Trophoblast cell (in vitro differentiated cells and primary cell): ENCODE results near the gene CACNA2D2.

Source experiments
- DNase-seq, 2 donors: peaks; one replicate each; pipeline ENCODE4 v3.0.0-alpha.2; 2016
- H2AFZ ChIP-seq: 2 replicates; pipeline ENCODE4 v1.6.1; 2013; ENCODE audit warnings: low read length, moderate library complexity, mild to moderate bottlenecking; ENCODE audit not compliant: insufficient read depth, poor library complexity
- H2AK5ac ChIP-seq: 2 replicates; pipeline ENCODE4 v1.6.1; 2013; ENCODE audit warnings: mild to moderate bottlenecking, low read length
- H2BK120ac ChIP-seq: 2 replicates; pipeline ENCODE4 v1.6.1; 2013; ENCODE audit warnings: low read length, mild to moderate bottlenecking, moderate library complexity; ENCODE audit not compliant: insufficient read depth, poor library complexity
- H2BK12ac ChIP-seq: 2 replicates; pipeline ENCODE4 v1.6.1; 2013; ENCODE audit warnings: mild to moderate bottlenecking, low read length, moderate library complexity
- H2BK5ac ChIP-seq: 2 replicates; pipeline ENCODE4 v1.6.1; 2013; ENCODE audit warnings: low read length, low read depth, moderate library complexity, mild to moderate bottlenecking; ENCODE audit not compliant: poor library complexity
- H3K14ac ChIP-seq: 2 replicates; pipeline ENCODE4 v1.6.1; 2013; ENCODE audit warnings: mild to moderate bottlenecking, low read length
- H3K18ac ChIP-seq: 2 replicates; pipeline ENCODE4 v1.6.1; 2013; ENCODE audit warnings: mild to moderate bottlenecking, low read length
- H3K23ac ChIP-seq: 2 replicates; pipeline ENCODE4 v1.6.1; 2013; ENCODE audit warnings: low read length
- H3K27ac ChIP-seq: 2 replicates; pipeline ENCODE4 v1.5.1; 2013; ENCODE audit warnings: low read depth, mild to moderate bottlenecking, inconsistent platforms, low read length, moderate library complexity
- H3K27me3 ChIP-seq: 2 replicates; pipeline ENCODE4 v1.6.1; 2013; ENCODE audit warnings: inconsistent platforms, mild to moderate bottlenecking, low read length, moderate library complexity; ENCODE audit not compliant: insufficient read depth
- H3K36me3 ChIP-seq, 2 experiments: 1 replicate in 1 of 2; 2 replicates in 1 of 2; pipeline ENCODE4 v1.6.1; 2013; ENCODE audit warnings: low read length in 2 of 2, mild to moderate bottlenecking in 2 of 2, moderate library complexity in 1 of 2; ENCODE audit not compliant: insufficient read depth in 2 of 2, control insufficient read depth in 1 of 2
- H3K4ac ChIP-seq: 2 replicates; pipeline ENCODE4 v1.6.1; 2013; ENCODE audit warnings: low read depth, mild to moderate bottlenecking, low read length, moderate library complexity
- H3K4me1 ChIP-seq, 2 experiments: 1 replicate in 1 of 2; 2 replicates in 1 of 2; pipeline ENCODE4 v1.6.1; 2013; ENCODE audit warnings: low read length in 2 of 2, mild to moderate bottlenecking in 2 of 2, moderate library complexity in 1 of 2; ENCODE audit not compliant: insufficient read depth in 2 of 2, control insufficient read depth in 1 of 2
- H3K4me2 ChIP-seq: 2 replicates; pipeline ENCODE4 v1.6.1; 2013; ENCODE audit warnings: inconsistent platforms, mild to moderate bottlenecking, low read length, moderate library complexity
- H3K4me3 ChIP-seq: 2 replicates; pipeline ENCODE4 v1.5.1; 2013; ENCODE audit warnings: mild to moderate bottlenecking, low read depth, low read length, inconsistent platforms
- H3K79me1 ChIP-seq: one replicate; pipeline ENCODE4 v1.6.1; 2013; ENCODE audit warnings: low read length
- H3K79me2 ChIP-seq: 2 replicates; pipeline ENCODE4 v1.6.1; 2013; ENCODE audit warnings: low read length, mild to moderate bottlenecking; ENCODE audit not compliant: control insufficient read depth, insufficient read depth, poor library complexity
- H3K9ac ChIP-seq: 2 replicates; pipeline ENCODE4 v1.6.1; 2013; ENCODE audit warnings: mild to moderate bottlenecking, low read length
- H3K9me3 ChIP-seq: 2 replicates; pipeline ENCODE4 v1.6.1; 2013; ENCODE audit warnings: low read depth, mild to moderate bottlenecking, control low read depth, inconsistent platforms, low read length; ENCODE audit not compliant: insufficient read depth
- H4K12ac ChIP-seq: 2 replicates; pipeline ENCODE4 v1.6.1; 2013; ENCODE audit warnings: low read depth, mild to moderate bottlenecking, low read length, moderate library complexity
- H4K8ac ChIP-seq: 2 replicates; pipeline ENCODE4 v1.6.1; 2013; ENCODE audit warnings: low read depth, mild to moderate bottlenecking, low read length, moderate library complexity
- H4K91ac ChIP-seq: one replicate; pipeline ENCODE4 v1.6.1; 2013; ENCODE audit warnings: low read depth, mild to moderate bottlenecking, low read length, moderate library complexity
- WGBS: extraction: QIAGEN DNeasy Blood & Tissue Kit; methylation state at CpG from one replicate; pipeline ENCODE4 v1.1.7; 2013; ENCODE audit warnings: missing lambda C conversion rate; ENCODE audit not compliant: insufficient read length, insufficient coverage; ENCODE audit errors: extremely low coverage; 5-methylcytosine and 5-hydroxymethylcytosine counted together

Gene CACNA2D2

GRCh38 chr3:50334339-50335075 lies 168.9 kb downstream of the CACNA2D2 start:
- no peak overlapping the region for H4K8ac ChIP-seq
- H3K27ac ChIP-seq: no peak overlapping the region
- no peak overlapping the region for H3K9ac ChIP-seq
- H4K91ac ChIP-seq: no peak overlapping the region
- no peak overlapping the region for H2AFZ ChIP-seq
- H2BK12ac ChIP-seq: no peak overlapping the region
- WGBS: no CpG with 5 or more reads among the region's 5 CpGs
- no peak overlapping the region for H2AK5ac ChIP-seq
- H3K27me3 ChIP-seq: peaks cover 5% of the 10 kb centered on the region
- H3K18ac ChIP-seq: no peak overlapping the region
- no peak overlapping the region for H3K4me3 ChIP-seq
- no peak overlapping the region for H2BK5ac ChIP-seq
- peaks cover 35 to 42% of the 10 kb centered on the region in 2 experiments for H3K36me3 ChIP-seq
- peaks cover 12% of the 10 kb centered on the region for H3K79me1 ChIP-seq
- no peak overlapping the region for H3K23ac ChIP-seq
- no peak for DNase-seq
- H3K9me3 ChIP-seq: no peaks in the 10 kb centered on the region
- no peak overlapping the region for H3K14ac ChIP-seq
- no peak overlapping the region for H4K12ac ChIP-seq
- no peak overlapping the region for H3K4me2 ChIP-seq
- H3K4me1 ChIP-seq: peaks cover 14% of the 10 kb centered on the region in 2 experiments
- peaks cover 20% of the 10 kb centered on the region for H3K79me2 ChIP-seq
- H3K4ac ChIP-seq: peak overlapping the region; percentile 22
- no peak overlapping the region for H2BK120ac ChIP-seq

DNA sequence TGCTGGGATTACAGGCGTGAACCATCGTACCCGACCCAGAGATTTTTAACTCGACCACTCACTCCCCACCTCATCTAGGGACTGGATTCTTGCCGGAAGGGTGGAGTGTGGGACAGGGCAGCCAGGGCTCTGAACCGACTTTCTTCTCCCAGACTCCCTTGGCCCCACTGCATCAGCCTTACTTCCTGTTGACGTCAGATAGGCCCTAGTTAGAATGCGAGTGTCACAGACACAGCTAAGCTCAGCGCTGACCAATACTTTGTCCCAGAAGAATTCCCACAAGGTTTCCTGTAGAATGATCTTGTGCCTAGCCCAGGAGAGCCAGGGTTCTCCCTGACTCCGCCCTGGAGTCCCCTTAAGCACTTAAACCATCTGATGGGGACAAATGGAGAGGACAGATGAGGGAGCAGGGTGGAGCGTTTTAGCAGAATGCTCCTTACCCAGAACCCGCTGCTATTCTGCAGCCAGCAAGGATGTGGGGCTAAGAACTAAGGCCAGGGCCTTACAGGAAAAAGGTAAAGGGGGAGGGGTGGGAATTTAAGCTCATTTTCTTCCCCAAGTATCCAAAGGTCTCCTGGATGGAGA lies 169.6 kb downstream of the CACNA2D2 start:
- Histone ChIP-seq H2BK12ac (no peak overlapping the region), H3K4me3 (no peak overlapping the region), H3K9me3 (no peaks in the 10 kb centered on the region), H4K91ac (no peak overlapping the region), H3K9ac (no peak overlapping the region), H2AFZ (no peak overlapping the region), H3K36me3 (peaks cover 39 to 47% of the 10 kb centered on the region in 2 experiments), H4K12ac (no peak overlapping the region), H2BK5ac (no peak overlapping the region), H2BK120ac (no peak overlapping the region), H3K4me2 (no peak overlapping the region), H3K14ac (no peak overlapping the region), H3K79me1 (peaks cover 12% of the 10 kb centered on the region), H3K23ac (no peak overlapping the region), H3K18ac (peak overlapping the region; percentile 26), H4K8ac (no peak overlapping the region), H2AK5ac (no peak overlapping the region), H3K27me3 (peaks cover 3% of the 10 kb centered on the region), H3K27ac (no peak overlapping the region), H3K79me2 (peaks cover 20% of the 10 kb centered on the region), H3K4me1 (peaks cover 14% of the 10 kb centered on the region in 2 experiments), H3K4ac (peak overlapping the region; percentile 8)
- no CpG with 5 or more reads among the region's 12 CpGs for WGBS
- DNase-seq: no peak

GRCh38 chr3:50331364-50331907 lies 172.0 kb downstream of the CACNA2D2 start:
- no peak overlapping the region for H3K14ac ChIP-seq
- H3K23ac ChIP-seq: no peak overlapping the region
- H2BK12ac ChIP-seq: no peak overlapping the region
- peaks cover 3% of the 10 kb centered on the region for H3K79me1 ChIP-seq
- H4K8ac ChIP-seq: no peak overlapping the region
- no peak overlapping the region for H4K12ac ChIP-seq
- no peaks in the 10 kb centered on the region for H3K9me3 ChIP-seq
- H3K4ac ChIP-seq: no peak overlapping the region
- no peak for DNase-seq
- no peak overlapping the region for H2AK5ac ChIP-seq
- H3K79me2 ChIP-seq: peaks cover 14% of the 10 kb centered on the region
- H3K4me2 ChIP-seq: no peak overlapping the region
- peaks cover 39 to 47% of the 10 kb centered on the region in 2 experiments for H3K36me3 ChIP-seq
- no peak overlapping the region for H2BK5ac ChIP-seq
- WGBS: no CpG with 5 or more reads among the region's 19 CpGs
- no peak overlapping the region for H2AFZ ChIP-seq
- H4K91ac ChIP-seq: no peak overlapping the region
- no peak overlapping the region for H2BK120ac ChIP-seq
- no peak overlapping the region for H3K9ac ChIP-seq
- peaks cover 8 to 15% of the 10 kb centered on the region in 2 experiments for H3K4me1 ChIP-seq
- H3K4me3 ChIP-seq: peak overlapping the region; percentile 16
- H3K27me3 ChIP-seq: no peaks in the 10 kb centered on the region
- H3K18ac ChIP-seq: no peak overlapping the region
- H3K27ac ChIP-seq: no peak overlapping the region

DNA sequence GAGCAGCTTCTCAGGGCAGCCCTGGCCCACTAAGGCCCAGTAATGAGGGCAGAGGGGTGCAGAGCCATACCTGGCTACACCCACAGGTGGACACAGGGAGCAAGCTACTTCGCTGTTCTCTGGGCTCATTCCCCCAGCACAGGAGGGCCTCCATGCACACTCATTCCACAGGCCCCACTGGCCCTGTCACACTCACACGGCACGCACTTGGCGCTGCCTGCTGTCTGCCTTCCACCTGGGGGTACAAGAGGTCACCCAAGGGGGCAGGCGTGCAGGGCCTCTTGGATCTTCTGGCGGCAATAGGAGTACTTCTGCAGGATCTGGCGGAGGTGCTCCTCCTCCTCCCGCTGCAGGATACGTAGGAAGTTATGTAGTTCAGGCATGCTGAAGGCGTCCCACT lies 173.1 kb downstream of the CACNA2D2 start:
- Histone ChIP-seq H4K91ac (no peak overlapping the region), H3K27ac (no peak overlapping the region), H3K9ac (no peak overlapping the region), H3K79me2 (peaks cover 8% of the 10 kb centered on the region), H3K4me1 (peaks cover 2 to 6% of the 10 kb centered on the region in 2 experiments), H2BK5ac (no peak overlapping the region), H3K36me3 (peaks cover 49 to 55% of the 10 kb centered on the region in 2 experiments), H3K4me3 (no peak overlapping the region), H4K8ac (no peak overlapping the region), H4K12ac (no peak overlapping the region), H3K14ac (no peak overlapping the region), H2AK5ac (no peak overlapping the region), H3K23ac (no peak overlapping the region), H3K27me3 (no peaks in the 10 kb centered on the region), H2BK12ac (no peak overlapping the region), H2AFZ (no peak overlapping the region), H3K4me2 (no peak overlapping the region), H3K4ac (no peak overlapping the region), H3K79me1 (peaks cover 3% of the 10 kb centered on the region), H3K9me3 (no peaks in the 10 kb centered on the region), H2BK120ac (no peak overlapping the region), H3K18ac (no peak overlapping the region)
- WGBS: no CpG with 5 or more reads among the region's 10 CpGs
- DNase-seq: no peak
